Astrocyte (in vitro differentiated cells and primary cell): Measurements from ENCODE around the gene PVALB. TPM values are rescaled to one million over a fixed set of nuclear protein-coding genes. Genes with fewer than 3 reads are reported as not detected.

Source experiments
- DNase-seq: peaks from one replicate; pipeline ENCODE4 v3.0.0-alpha.2; 2010; ENCODE audit warnings: low read depth
- FAIRE-seq: peaks from 2 replicates; lab custom pipeline; 2011; peaks lifted over from hg19 to GRCh38; lab: Jason Lieb, UNC
- H2AFZ ChIP-seq: 2 replicates; pipeline ENCODE4 v1.6.0; 2012; ENCODE audit warnings: low read depth, low read length, inconsistent platforms
- H3K27ac ChIP-seq: 2 replicates; pipeline ENCODE4 v1.5.1; 2011; ENCODE audit warnings: low read depth, low read length, inconsistent platforms
- H3K27me3 ChIP-seq: 2 replicates; pipeline ENCODE4 v1.6.0; 2011; ENCODE audit warnings: low read length, inconsistent platforms; ENCODE audit not compliant: insufficient read depth
- H3K36me3 ChIP-seq: 2 replicates; pipeline ENCODE4 v1.5.1; 2011; ENCODE audit warnings: low read length, inconsistent platforms; ENCODE audit not compliant: insufficient read depth
- H3K4me1 ChIP-seq: 2 replicates; pipeline ENCODE4 v1.5.1; 2011; ENCODE audit warnings: low read length, inconsistent platforms; ENCODE audit not compliant: insufficient read depth
- H3K4me2 ChIP-seq: 2 replicates; pipeline ENCODE4 v1.6.0; 2012; ENCODE audit warnings: low read length, inconsistent platforms
- H3K4me3 ChIP-seq: 2 replicates; pipeline ENCODE4 v1.5.1; 2011; ENCODE audit warnings: low read depth, mild to moderate bottlenecking, low read length, inconsistent platforms; ENCODE audit not compliant: insufficient read depth
- H3K79me2 ChIP-seq: 2 replicates; pipeline ENCODE4 v1.6.0; 2012; ENCODE audit warnings: mild to moderate bottlenecking, low read length, inconsistent platforms; ENCODE audit not compliant: insufficient read depth
- H3K9ac ChIP-seq: 2 replicates; pipeline ENCODE4 v1.6.0; 2012; ENCODE audit warnings: mild to moderate bottlenecking, low read length, inconsistent platforms
- H3K9me3 ChIP-seq: 2 replicates; pipeline ENCODE4 v1.5.1; 2012; ENCODE audit warnings: low read depth, mild to moderate bottlenecking, low read length, inconsistent platforms; ENCODE audit not compliant: insufficient read depth
- H4K20me1 ChIP-seq: 2 replicates; pipeline ENCODE4 v1.6.0; 2012; ENCODE audit warnings: low read length, inconsistent platforms; ENCODE audit not compliant: insufficient read depth
- H3K27ac Mint-ChIP-seq: one replicate; pipeline ENCODE4 v1.8.0; 2021; ENCODE audit warnings: mild to moderate bottlenecking, mixed read lengths; ENCODE audit not compliant: unreplicated experiment
- H3K27me3 Mint-ChIP-seq: one replicate; pipeline ENCODE4 v1.8.0; 2021; ENCODE audit warnings: low read depth, mixed read lengths; ENCODE audit not compliant: unreplicated experiment
- H3K36me3 Mint-ChIP-seq: one replicate; pipeline ENCODE4 v1.8.0; 2021; ENCODE audit warnings: low read depth, mixed read lengths; ENCODE audit not compliant: unreplicated experiment
- H3K4me1 Mint-ChIP-seq: one replicate; pipeline ENCODE4 v1.8.0; 2021; ENCODE audit warnings: low read depth, mixed read lengths; ENCODE audit not compliant: unreplicated experiment
- H3K4me3 Mint-ChIP-seq: one replicate; pipeline ENCODE4 v1.8.0; 2021; ENCODE audit warnings: mild to moderate bottlenecking, moderate library complexity, mixed read lengths; ENCODE audit not compliant: unreplicated experiment
- H3K9me3 Mint-ChIP-seq: one replicate; pipeline ENCODE4 v1.8.0; 2021; ENCODE audit warnings: mild to moderate bottlenecking, mixed read lengths; ENCODE audit not compliant: unreplicated experiment
- CTCF ChIP-seq: IDR thresholded peaks from 2 replicates; pipeline ENCODE4 v1.5.1; 2011; ENCODE audit warnings: low read depth, mild to moderate bottlenecking, inconsistent platforms, low read length, moderate library complexity; ENCODE audit not compliant: insufficient read depth
- EZH2 ChIP-seq: IDR thresholded peaks from 2 replicates; pipeline ENCODE4 v1.6.1; 2012; ENCODE audit warnings: mild to moderate bottlenecking, low read length, inconsistent platforms; ENCODE audit not compliant: insufficient read depth
- total RNA-seq: library from RNA; stranded (reverse); gene quantifications from 2 replicates; pipeline ENCODE4 v1.2.1, GENCODE V29; 2021

The PVALB gene
- total RNA-seq, 1 donor from 2014 or later = not detected

GRCh38 chr22:36795633-36796032 is 21.2 kb downstream of the PVALB start:
- Histone ChIP-seq H3K36me3 (no peaks in the 10 kb centered on the region), H3K4me1 (no peaks in the 10 kb centered on the region), H3K27me3 (peaks cover 19% of the 10 kb centered on the region), H2AFZ (no peak overlapping the region), H3K27ac (no peak overlapping the region), H3K9ac (no peak overlapping the region), H3K4me2 (no peak overlapping the region), H3K9me3 (no peaks in the 10 kb centered on the region), H3K79me2 (no peaks in the 10 kb centered on the region), H4K20me1 (no peaks in the 10 kb centered on the region), H3K4me3 (no peak overlapping the region)
- FAIRE-seq (no peak), DNase-seq (no peak)
- Mint-ChIP-seq H3K27ac (no peak overlapping the region), H3K4me1 (no peaks in the 10 kb centered on the region), H3K4me3 (no peak overlapping the region), H3K27me3 (peaks cover 33% of the 10 kb centered on the region), H3K36me3 (no peaks in the 10 kb centered on the region), H3K9me3 (no peaks in the 10 kb centered on the region)
- no peak for TF ChIP-seq EZH2
- no peak for TF ChIP-seq CTCF

- FAIRE-seq = no peak
- Histone ChIP-seq H2AFZ (no peak overlapping the region), H3K4me3 (no peak overlapping the region), H3K27ac (no peak overlapping the region), H3K27me3 (peaks cover 37% of the 10 kb centered on the region), H4K20me1 (no peaks in the 10 kb centered on the region), H3K9me3 (no peaks in the 10 kb centered on the region), H3K36me3 (no peaks in the 10 kb centered on the region), H3K4me1 (no peaks in the 10 kb centered on the region), H3K79me2 (no peaks in the 10 kb centered on the region), H3K4me2 (no peak overlapping the region), H3K9ac (no peak overlapping the region)
- no peaks in the 10 kb centered on the region for H3K36me3 Mint-ChIP-seq
- no peak overlapping the region for H3K27ac Mint-ChIP-seq
- DNase-seq = no peak
- H3K9me3 Mint-ChIP-seq = no peaks in the 10 kb centered on the region
- TF ChIP-seq EZH2 (no peak), CTCF (no peak)
- H3K4me3 Mint-ChIP-seq = no peak overlapping the region
- H3K27me3 Mint-ChIP-seq = peaks cover 52% of the 10 kb centered on the region
- no peaks in the 10 kb centered on the region for H3K4me1 Mint-ChIP-seq
These were observed 26.2 kb downstream of the PVALB start for GRCh38 chr22:36790648-36791047.

- H3K36me3 ChIP-seq = no peaks in the 10 kb centered on the region
- H3K4me1 ChIP-seq = no peaks in the 10 kb centered on the region
- H3K27ac ChIP-seq = no peak overlapping the region
- peak; percentile 6 for TF ChIP-seq EZH2
- no peak for TF ChIP-seq CTCF
- Mint-ChIP-seq H3K27me3 (peaks cover 69% of the 10 kb centered on the region), H3K9me3 (no peaks in the 10 kb centered on the region), H3K27ac (no peak overlapping the region), H3K4me3 (no peak overlapping the region), H3K36me3 (no peaks in the 10 kb centered on the region), H3K4me1 (no peaks in the 10 kb centered on the region)
- H3K4me3 ChIP-seq = no peak overlapping the region
- H3K79me2 ChIP-seq = no peaks in the 10 kb centered on the region
- H3K9me3 ChIP-seq = no peaks in the 10 kb centered on the region
- H3K27me3 ChIP-seq = peaks cover 41% of the 10 kb centered on the region
- H2AFZ ChIP-seq = no peak overlapping the region
- no peaks in the 10 kb centered on the region for H4K20me1 ChIP-seq
- FAIRE-seq = no peak
- H3K4me2 ChIP-seq = no peak overlapping the region
- no peak overlapping the region for H3K9ac ChIP-seq
- DNase-seq = no peak
These were observed 29.4 kb downstream of the PVALB start for GRCh38 chr22:36787204-36787988.
